GM12891 (cell line): ENCODE data around the gene PRR14L.

ENCODE experiments used
- PAX5 ChIP-seq: IDR thresholded peaks from 2 replicates; pipeline ENCODE4 v1.6.1; 2011; ENCODE audit warnings: low read length, moderate library complexity, mild to moderate bottlenecking; ENCODE audit not compliant: insufficient read depth, severe bottlenecking
- POLR2A ChIP-seq: IDR thresholded peaks from 2 replicates; pipeline ENCODE4 v1.6.1; 2011; ENCODE audit warnings: low read depth, low read length, control low read depth
- POLR2AphosphoS5 ChIP-seq: IDR thresholded peaks from 2 replicates; pipeline ENCODE4 v1.6.1; 2011; ENCODE audit warnings: low read depth, low read length, control low read depth
- POU2F2 ChIP-seq: IDR thresholded peaks from 2 replicates; pipeline ENCODE4 v1.6.1; 2011; ENCODE audit warnings: low read depth, mild to moderate bottlenecking, control low read depth, low read length, moderate library complexity
- SPI1 ChIP-seq: IDR thresholded peaks from 2 replicates; pipeline ENCODE4 v1.6.1; 2011; ENCODE audit warnings: low read depth, low read length, control low read depth
- TAF1 ChIP-seq: IDR thresholded peaks from 2 replicates; pipeline ENCODE4 v1.6.1; 2011; ENCODE audit warnings: low read depth, low read length, control low read depth

DNA sequence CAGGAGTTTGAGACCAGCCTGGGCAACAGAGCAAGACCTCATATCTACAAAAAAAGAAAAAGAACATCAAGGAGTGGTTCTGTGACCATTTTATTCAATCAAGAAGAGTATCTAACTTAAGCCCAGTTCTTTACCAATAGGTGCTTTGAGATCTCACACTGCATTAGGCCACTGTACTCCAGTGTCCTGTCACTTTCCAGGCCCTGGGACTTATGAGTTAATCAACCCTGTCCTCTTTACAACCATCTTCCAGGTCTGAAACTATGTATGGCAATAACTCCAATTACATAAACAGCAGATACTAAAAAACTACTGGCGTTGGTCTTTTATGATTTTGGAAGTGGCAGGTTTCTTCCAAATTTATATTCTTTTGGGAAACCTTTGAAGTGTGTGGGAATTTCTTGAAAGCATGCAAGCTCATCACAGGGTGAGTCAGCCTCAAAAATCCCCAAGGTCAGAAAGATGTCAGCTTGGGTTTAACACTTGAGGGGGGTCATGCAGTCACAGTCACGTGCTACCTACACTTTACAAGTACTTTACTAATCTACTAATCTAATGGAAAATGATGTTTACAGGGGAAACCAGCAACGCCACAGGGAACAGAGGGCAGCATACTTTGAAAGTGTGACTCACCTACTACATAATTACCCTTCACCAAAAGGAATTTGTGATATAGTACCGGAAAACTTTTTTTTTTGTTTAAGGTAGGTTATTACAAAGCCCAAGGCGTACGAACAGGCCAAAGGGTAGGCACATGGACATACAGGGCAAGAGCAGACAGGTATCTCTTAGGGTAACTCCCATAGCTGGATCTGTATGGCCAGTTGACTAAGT is 103.5 kb downstream of the PRR14L start:
- TF ChIP-seq POLR2A = no peak
- no peak for TF ChIP-seq POLR2AphosphoS5
- TF ChIP-seq POU2F2 = no peak
- TF ChIP-seq SPI1 = no peak
- no peak for TF ChIP-seq TAF1
- no peak for TF ChIP-seq PAX5
